T-helper 17 cell (primary cell): ENCODE measurements around the gene PRPH. TPM values are rescaled to one million over a fixed set of nuclear protein-coding genes. Genes with fewer than 3 reads are reported as not detected.

Source experiments
- ATAC-seq: fragments of 150-1000 bp; cut with Tn5 transposase; 2 replicates; pipeline ENCODE4 v1.10.0; 2021; ENCODE audit warnings: mild to moderate bottlenecking, moderate library complexity
- DNase-seq, 3 donors: peaks; one replicate each; pipeline versions ENCODE4 v3.0.0 to v3.0.0-alpha.2; 2020 to 2021
- H3K9me3 ChIP-seq: one replicate; pipeline ENCODE4 v1.7.0; 2013; ENCODE audit warnings: low read length, mild to moderate bottlenecking; ENCODE audit not compliant: control insufficient read depth, poor library complexity, severe bottlenecking
- H3K27ac Mint-ChIP-seq: one replicate; pipeline ENCODE4 v1.8.0; 2022; ENCODE audit warnings: mild to moderate bottlenecking, moderate library complexity, mixed read lengths
- H3K27me3 Mint-ChIP-seq: one replicate; pipeline ENCODE4 v1.8.0; 2022; ENCODE audit warnings: mixed read lengths
- H3K36me3 Mint-ChIP-seq: one replicate; pipeline ENCODE4 v1.8.0; 2022; ENCODE audit warnings: low read depth, mixed read lengths
- H3K4me1 Mint-ChIP-seq: one replicate; pipeline ENCODE4 v1.8.0; 2022; ENCODE audit warnings: mild to moderate bottlenecking, mixed read lengths
- H3K4me3 Mint-ChIP-seq: one replicate; pipeline ENCODE4 v1.8.0; 2022; ENCODE audit warnings: mild to moderate bottlenecking, moderate library complexity, mixed read lengths
- total RNA-seq, 4 donors: library from RNA in 2 of 4; stranded (reverse) in 2 of 4; gene quantifications; one replicate each; pipeline ENCODE4 v1.2.3 and lab custom pipeline; 2022 to 2026

PRPH gene
- total RNA-seq, 2 donors from 2014 or later = not detected

DNA sequence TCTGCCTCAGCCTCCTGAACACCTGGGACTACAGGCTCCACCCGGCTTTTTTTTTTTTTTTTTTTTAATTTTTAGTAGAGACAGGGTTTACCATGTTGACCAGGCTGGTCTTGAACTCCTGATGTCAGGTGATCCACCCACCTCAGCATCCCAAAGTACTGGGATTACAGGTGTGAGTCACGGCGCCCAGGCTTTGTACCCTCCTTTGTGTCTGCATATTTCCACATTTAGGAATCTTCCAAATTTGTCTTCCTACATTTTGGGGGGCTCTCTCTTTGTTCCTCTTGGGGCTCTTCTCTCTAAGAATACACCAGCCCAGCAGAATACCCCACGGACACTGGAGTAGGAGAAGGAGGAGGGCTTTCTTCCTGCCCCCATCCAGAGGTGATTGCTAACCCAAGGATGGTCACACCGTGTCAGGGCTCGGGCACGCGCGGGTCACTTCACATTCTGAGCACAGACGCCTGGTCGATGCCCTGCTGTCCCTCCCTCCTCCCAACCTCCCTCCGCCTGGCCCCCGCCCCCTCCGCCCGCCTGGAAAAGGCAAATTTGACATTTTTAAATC is 49.6 kb downstream of the PRPH start:
- ATAC-seq (no peak), DNase-seq (no peak)
- no peak overlapping the region for H3K4me3 Mint-ChIP-seq
- H3K27me3 Mint-ChIP-seq = peaks cover 61% of the 10 kb centered on the region
- H3K27ac Mint-ChIP-seq = peak overlapping the region; percentile 9
- peaks cover 30% of the 10 kb centered on the region for H3K4me1 Mint-ChIP-seq
- H3K9me3 ChIP-seq = no peaks in the 10 kb centered on the region
- peaks cover 2% of the 10 kb centered on the region for H3K36me3 Mint-ChIP-seq

DNA sequence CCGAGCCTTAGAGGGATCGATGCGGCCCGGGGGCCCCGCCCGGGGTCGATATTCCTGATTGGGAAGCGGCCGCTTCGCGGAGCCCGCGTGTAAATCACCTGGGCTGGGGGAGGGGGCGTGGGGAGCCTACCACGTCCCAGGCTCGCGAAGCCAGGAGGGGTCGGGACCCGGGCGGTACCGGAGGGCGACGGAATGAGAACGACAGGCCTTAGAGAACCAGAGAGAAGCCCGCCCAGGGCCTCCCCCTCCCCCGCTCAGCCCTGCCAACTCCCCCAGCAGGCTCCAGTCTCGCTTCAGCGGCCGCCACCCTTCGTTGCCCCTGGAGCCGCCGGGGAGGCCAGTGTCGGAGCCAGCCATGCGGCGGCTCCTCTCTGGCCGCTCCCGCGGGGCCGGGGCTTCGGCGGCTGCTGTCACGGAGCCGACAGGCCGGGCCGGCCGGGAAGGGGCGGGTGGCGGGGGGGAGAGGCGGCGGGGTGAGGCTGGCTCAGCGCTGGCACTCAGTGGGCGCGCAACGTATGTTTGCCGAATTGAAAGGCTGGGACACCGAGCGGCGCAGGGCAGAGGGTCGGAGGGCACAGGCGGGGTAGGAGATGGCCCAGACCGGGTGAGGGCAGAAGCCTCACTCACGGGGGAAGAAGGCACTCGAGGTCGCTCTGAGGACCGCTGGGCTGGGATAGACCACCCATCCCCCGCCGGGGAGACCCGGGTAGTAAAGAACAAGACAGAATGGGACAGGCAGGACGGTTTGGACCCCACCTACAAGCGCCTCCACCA is 50.3 kb downstream of the PRPH start:
- DNase-seq (no peak), ATAC-seq (no peak)
- Mint-ChIP-seq H3K36me3 (peaks cover 2% of the 10 kb centered on the region), H3K4me3 (peak overlapping the region; percentile 90), H3K27me3 (peaks cover 58% of the 10 kb centered on the region), H3K4me1 (peaks cover 30% of the 10 kb centered on the region), H3K27ac (no peak overlapping the region)
- no peaks in the 10 kb centered on the region for H3K9me3 ChIP-seq

DNA sequence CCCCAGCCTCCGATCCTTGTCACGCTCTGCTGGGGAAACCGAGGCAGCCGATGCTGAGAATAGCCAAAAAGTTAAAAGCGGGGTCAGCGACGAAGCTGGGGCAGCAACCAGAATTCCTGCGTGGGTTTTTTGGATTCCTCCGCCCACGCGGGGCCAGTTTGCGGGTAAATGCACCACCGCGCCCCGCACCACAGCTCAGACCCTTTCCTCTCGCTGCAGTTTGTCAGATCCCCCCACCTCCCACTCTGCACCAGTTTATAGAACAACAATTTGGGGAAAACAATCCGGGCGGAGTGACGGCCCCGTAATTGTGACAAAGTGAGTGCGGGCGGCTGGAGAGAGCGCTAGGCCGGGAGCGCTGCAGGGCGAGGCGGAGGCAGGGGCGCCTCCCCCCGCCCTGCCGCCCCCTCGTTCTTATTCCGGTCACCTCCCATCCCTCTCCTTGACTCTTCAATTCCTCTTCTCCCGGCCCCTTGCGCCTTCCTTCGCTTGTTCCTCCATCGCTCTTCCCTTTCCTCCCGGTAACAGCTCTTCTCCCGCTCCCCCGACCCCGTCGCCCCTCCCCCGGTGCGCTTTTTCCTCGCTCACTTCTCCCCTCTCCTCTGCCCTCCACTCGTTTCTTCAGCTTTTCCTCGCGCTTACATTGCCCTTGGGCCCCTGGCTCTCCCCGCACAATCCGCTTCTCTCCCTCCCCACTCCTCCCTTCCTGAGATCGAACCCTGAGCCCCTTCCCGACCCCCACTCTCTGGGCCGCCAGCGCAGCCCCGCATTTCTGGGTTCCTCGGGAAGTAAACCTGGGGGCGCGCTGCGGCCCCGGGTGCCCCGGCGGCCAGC is 51.1 kb downstream of the PRPH start:
- DNase-seq (no peak), ATAC-seq (no peak)
- H3K27me3 Mint-ChIP-seq = peaks cover 57% of the 10 kb centered on the region
- H3K4me3 Mint-ChIP-seq = peak overlapping the region; percentile 90
- no peak overlapping the region for H3K27ac Mint-ChIP-seq
- no peaks in the 10 kb centered on the region for H3K9me3 ChIP-seq
- H3K4me1 Mint-ChIP-seq = peaks cover 30% of the 10 kb centered on the region
- peaks cover 2% of the 10 kb centered on the region for H3K36me3 Mint-ChIP-seq

DNA sequence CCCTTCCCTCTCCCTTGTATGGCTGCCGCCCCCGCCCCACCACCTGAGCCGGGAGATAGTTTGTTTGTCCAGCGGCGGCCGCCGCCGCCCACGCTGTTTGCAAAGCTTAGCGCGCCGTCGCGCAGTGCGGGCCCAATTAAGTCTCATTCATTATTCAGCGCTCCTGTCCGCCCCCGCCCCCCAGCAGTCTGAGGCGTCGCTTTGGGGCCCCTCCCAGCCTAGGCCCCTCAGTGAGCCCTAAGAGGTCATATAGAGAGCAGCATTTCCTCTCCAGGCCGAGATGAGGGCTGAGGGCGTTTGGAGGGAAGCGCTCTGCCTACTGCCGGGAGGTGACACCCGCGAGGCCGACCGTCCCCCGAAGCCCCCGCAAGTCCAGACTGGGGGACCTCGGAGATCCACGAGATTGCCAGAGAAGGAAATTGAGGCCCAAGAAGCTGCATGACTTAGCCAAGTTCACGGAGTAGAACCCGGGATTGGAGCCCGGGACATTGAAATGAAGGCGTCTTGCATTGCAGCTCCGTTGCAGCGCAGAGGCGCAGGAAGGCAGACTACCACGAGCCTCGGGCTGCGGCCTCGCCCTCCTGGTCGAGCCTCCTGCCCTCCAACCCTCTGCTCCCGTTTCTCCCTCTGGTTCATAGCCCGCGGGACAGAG is 51.8 kb downstream of the PRPH start, which contains the start of gene DNAJC22:
Gene DNAJC22, plus strand, starts transcription at position 230 of the 652 bp plus-strand sequence. CDS start 1,985 bp downstream, outside the sequence.
- Mint-ChIP-seq H3K4me3 (peak within 1 kb of the TSS; percentile 90), H3K4me1 (peaks cover 30% of the 10 kb centered on the region), H3K27ac (peak within 1 kb of the TSS; percentile 60), H3K36me3 (peaks cover 2% of the 10 kb centered on the region), H3K27me3 (peaks cover 64% of the 10 kb centered on the region)
- ATAC-seq (peak; percentile 25), DNase-seq (no peak)
- no peaks in the 10 kb centered on the region for H3K9me3 ChIP-seq

DNA sequence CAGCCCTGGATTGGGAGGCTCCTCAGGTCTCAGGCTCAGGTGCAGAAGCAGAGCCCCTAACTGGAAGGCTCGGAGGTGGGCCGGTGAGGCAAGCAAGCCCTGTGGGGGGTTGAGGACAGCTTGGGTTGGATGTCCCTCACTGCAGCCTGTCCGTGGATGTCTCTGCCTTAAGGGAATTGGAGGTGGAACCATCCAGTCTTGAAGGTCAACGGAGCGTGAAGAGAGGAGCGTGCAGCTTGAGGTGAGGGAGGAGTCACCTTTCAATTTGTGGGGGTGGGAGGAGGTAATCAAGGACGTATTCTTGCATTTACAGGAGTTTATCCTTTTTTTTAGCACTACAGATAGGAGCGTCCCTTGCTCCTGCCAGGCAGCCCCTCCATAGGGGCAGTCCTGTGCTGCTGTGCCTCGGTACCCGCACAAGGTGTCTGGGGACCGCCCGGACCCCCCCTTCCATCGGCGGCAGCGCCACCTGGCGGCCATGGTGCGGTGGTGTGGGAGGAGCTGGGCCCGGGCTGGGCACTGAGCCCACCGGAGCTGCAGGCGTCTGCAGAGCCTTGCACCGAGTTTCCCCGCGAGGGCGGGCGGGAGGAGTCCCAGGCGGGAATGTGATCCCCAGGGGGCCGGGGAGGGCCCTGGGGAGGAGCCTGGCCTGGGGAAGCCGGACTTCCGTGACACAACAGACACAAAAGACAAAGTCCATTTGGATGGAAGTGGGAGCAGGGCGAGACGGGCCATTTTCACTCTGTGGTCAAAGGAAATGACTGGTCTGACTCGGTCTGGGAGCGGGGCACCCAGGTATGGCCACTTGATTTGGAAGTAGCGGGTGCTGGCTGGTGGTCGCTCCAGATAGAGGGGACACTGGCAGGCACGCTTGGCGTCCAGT is 52.6 kb downstream of the PRPH start:
- Mint-ChIP-seq H3K4me3 (peak overlapping the region; percentile 90), H3K36me3 (peaks cover 2% of the 10 kb centered on the region), H3K4me1 (peaks cover 28% of the 10 kb centered on the region), H3K27me3 (peaks cover 69% of the 10 kb centered on the region), H3K27ac (peak overlapping the region; percentile 60)
- H3K9me3 ChIP-seq = no peaks in the 10 kb centered on the region
- peak; percentile 86 for ATAC-seq
- DNase-seq = peak; percentile 74 to 80 (median 79)

Other genes starting within 250 kb of the PRPH start
- 100 to 1,000 TPM; 137 to 139 TPM for gene KMT2D, start 234.4 kb upstream of the PRPH start, total RNA-seq
- 1 to 10 TPM; 7.9 to 8.1 TPM for gene RHEBL1, start 225.2 kb upstream of the PRPH start, total RNA-seq
- under 1 TPM; 0.17 to 0.44 TPM for gene DHH, start 200.3 kb upstream of the PRPH start, total RNA-seq
- 100 to 1,000 TPM; 257 to 270 TPM for gene LMBR1L, start 184.3 kb upstream of the PRPH start, total RNA-seq
- gene TUBA1B, start 163.8 kb upstream of the PRPH start, total RNA-seq = 100 to 1,000 TPM; 137 to 159 TPM
- gene TUBA1A, start 106.1 kb upstream of the PRPH start, total RNA-seq = 100 to 1,000 TPM; 282 to 416 TPM
- 10 to 100 TPM; 49.7 to 66.7 TPM for gene TUBA1C, start 30.1 kb upstream of the PRPH start, total RNA-seq
- under 1 TPM in 1 of 2 donors, not detected in 1; 0.55 TPM for gene TROAP, start 28.1 kb downstream of the PRPH start, total RNA-seq
- gene C1QL4, start 42.0 kb downstream of the PRPH start, total RNA-seq = not detected
- gene DNAJC22, start 51.7 kb downstream of the PRPH start, total RNA-seq = not detected
- 1 to 10 TPM; 5.2 TPM for gene SPATS2, start 72.3 kb downstream of the PRPH start, total RNA-seq
- 1 to 10 TPM; 2.7 to 3.1 TPM for gene KCNH3, start 243.9 kb downstream of the PRPH start, total RNA-seq